Nephron progenitor cell (in vitro differentiated cells): ENCODE measurements around the gene TMIGD3.

Experiments
- DNase-seq: peaks from one replicate; pipeline ENCODE4 v3.0.0; 2021
- H3K27ac Mint-ChIP-seq: 2 replicates; pipeline ENCODE4 v1.8.0; 2021; ENCODE audit warnings: mild to moderate bottlenecking, moderate library complexity, mixed read lengths
- H3K27me3 Mint-ChIP-seq: 2 replicates; pipeline ENCODE4 v1.8.0; 2021; ENCODE audit warnings: mild to moderate bottlenecking, low read depth, mixed read lengths; ENCODE audit not compliant: poor library complexity
- H3K36me3 Mint-ChIP-seq: 2 replicates; pipeline ENCODE4 v1.8.0; 2021; ENCODE audit warnings: low read depth, mixed read lengths
- H3K4me1 Mint-ChIP-seq: 2 replicates; pipeline ENCODE4 v1.8.0; 2021; ENCODE audit warnings: mixed read lengths
- H3K4me3 Mint-ChIP-seq: 2 replicates; pipeline ENCODE4 v1.8.0; 2021; ENCODE audit warnings: mild to moderate bottlenecking, moderate library complexity, mixed read lengths
- H3K9me3 Mint-ChIP-seq: 2 replicates; pipeline ENCODE4 v1.8.0; 2021; ENCODE audit warnings: mild to moderate bottlenecking, moderate library complexity, mixed read lengths
- CTCF ChIP-seq: fragments of 200-600 bp; sonication (generic); IDR thresholded peaks from 2 replicates; pipeline ENCODE4 v1.5.0; 2021; ENCODE audit warnings: antibody characterized with exemption

Gene TMIGD3

DNA sequence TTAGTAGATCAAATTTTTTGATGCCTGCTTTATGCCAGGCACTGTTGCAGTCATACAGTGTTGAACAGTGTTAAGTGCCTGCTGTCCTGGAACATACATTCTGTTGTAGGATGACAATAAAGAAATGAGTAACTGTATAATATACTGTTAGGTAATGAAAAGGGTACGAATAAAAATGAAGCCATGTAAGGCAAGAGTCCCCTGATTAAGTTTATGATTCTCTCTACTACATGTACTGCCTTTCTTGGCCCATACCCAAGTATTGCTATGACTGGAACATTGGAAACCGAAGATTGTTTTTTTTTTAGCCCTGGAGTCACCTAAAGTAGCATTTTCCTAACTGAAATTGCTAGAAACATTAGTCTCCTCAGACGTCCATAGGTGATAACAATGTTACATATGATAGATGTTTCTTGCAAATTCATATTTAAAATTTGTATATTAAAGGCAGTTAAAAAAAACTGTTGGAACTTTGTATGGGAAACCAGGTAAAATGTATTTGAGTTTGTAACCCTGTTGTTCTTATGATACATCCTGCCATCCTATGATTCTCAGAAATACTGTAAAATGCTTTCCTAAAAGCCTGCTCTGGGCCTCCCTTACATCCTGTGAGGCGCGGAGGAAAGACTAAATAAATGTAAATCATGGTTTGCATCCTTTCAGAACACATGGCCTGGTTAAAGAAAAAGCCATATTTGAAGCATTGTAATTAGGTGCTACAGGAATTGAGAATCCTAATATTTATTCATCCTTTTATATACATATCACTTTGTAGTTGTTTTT lies 48.4 kb downstream of the TMIGD3 start:
- Mint-ChIP-seq H3K36me3 (peaks cover 65% of the 10 kb centered on the region), H3K27me3 (no peaks in the 10 kb centered on the region), H3K4me1 (peaks cover 20% of the 10 kb centered on the region), H3K27ac (peak overlapping the region; percentile 57), H3K9me3 (no peaks in the 10 kb centered on the region), H3K4me3 (no peak overlapping the region)
- no peak for DNase-seq
- TF ChIP-seq CTCF = no peak

DNA sequence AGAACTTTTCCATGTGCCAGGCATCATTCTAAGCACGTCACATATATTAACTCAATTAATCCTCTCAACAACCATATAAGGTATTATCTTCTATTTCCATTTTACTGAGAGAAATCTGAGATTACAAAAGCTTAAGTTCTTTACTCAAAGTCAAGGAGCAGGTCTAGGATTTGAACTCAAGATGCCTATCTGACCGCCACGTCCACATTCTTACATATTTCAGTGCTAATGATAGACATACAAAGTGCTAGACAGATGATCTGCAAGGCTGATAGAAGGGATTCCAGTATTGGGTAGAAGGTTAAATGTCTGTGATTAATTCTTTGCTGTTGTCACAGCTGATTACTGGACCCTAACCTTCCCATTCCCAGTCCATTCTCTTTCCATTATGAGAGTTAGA lies 49.7 kb downstream of the TMIGD3 start:
- H3K27me3 Mint-ChIP-seq = no peaks in the 10 kb centered on the region
- peaks cover 22% of the 10 kb centered on the region for H3K4me1 Mint-ChIP-seq
- H3K9me3 Mint-ChIP-seq = no peaks in the 10 kb centered on the region
- H3K36me3 Mint-ChIP-seq = peaks cover 57% of the 10 kb centered on the region
- no peak overlapping the region for H3K27ac Mint-ChIP-seq
- no peak for DNase-seq
- H3K4me3 Mint-ChIP-seq = no peak overlapping the region
- no peak for TF ChIP-seq CTCF

GRCh38 chr1:111452581-111452980 lies 50.9 kb downstream of the TMIGD3 start:
- no peaks in the 10 kb centered on the region for H3K9me3 Mint-ChIP-seq

DNA sequence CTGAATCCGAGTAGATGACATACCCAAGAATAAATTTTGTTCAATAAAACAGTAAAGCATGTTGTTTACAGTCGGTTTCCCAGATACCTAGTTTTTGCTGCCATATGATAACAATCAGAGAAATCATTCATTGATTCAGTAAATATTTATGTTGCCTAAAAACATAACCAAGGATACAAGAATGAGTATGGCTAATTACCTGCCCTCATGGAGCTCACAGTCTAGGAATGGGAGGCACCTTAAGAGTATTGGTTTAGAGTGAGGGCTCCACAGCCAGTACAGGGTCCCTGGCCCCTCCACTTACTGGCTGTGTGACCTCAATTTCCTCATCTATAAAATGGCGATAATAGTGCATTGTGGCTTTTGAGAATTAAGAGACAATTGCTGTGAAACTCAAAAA lies 53.2 kb downstream of the TMIGD3 start:
- Mint-ChIP-seq H3K4me3 (peak overlapping the region; percentile 100), H3K9me3 (no peaks in the 10 kb centered on the region), H3K4me1 (peaks cover 47% of the 10 kb centered on the region), H3K27ac (peak overlapping the region; percentile 99), H3K27me3 (no peaks in the 10 kb centered on the region), H3K36me3 (peaks cover 39% of the 10 kb centered on the region)
- no peak for TF ChIP-seq CTCF
- no peak for DNase-seq

More at GRCh38 chr1:111452581-111452980, 50.9 kb downstream of the TMIGD3 start:
- no peak for DNase-seq
- H3K27me3 Mint-ChIP-seq = no peaks in the 10 kb centered on the region
- H3K27ac Mint-ChIP-seq = no peak overlapping the region
- no peak overlapping the region for H3K4me3 Mint-ChIP-seq
- peaks cover 48% of the 10 kb centered on the region for H3K36me3 Mint-ChIP-seq
- no peak for TF ChIP-seq CTCF
- peaks cover 31% of the 10 kb centered on the region for H3K4me1 Mint-ChIP-seq

DNA sequence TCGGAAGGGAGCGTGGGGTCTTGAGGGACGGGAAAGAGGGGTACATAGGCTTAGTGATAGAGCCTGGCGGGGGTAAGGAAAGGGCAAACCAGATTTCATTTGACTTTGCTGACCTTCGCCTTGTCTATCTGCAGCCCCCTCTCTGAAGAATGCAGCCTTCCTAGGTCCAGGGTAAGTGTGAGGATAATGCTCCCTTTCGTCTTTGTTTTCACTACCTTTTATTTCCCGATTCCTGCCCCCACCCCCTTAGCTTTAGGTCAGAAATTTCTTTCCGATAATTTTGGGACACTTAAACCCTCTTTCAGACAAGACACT lies 53.8 kb downstream of the TMIGD3 start:
- H3K27me3 Mint-ChIP-seq = no peaks in the 10 kb centered on the region
- no peak for TF ChIP-seq CTCF
- H3K4me3 Mint-ChIP-seq = peak overlapping the region; percentile 100
- no peaks in the 10 kb centered on the region for H3K9me3 Mint-ChIP-seq
- H3K36me3 Mint-ChIP-seq = peaks cover 34% of the 10 kb centered on the region
- DNase-seq = no peak
- peaks cover 47% of the 10 kb centered on the region for H3K4me1 Mint-ChIP-seq
- H3K27ac Mint-ChIP-seq = peak overlapping the region; percentile 99
